HG02678 (cell line): ENCODE data around the gene ANXA1.
A peak's percentile ranks its signal among the peaks of the same experiment; 100 is the strongest.

Experiments
- ATAC-seq: cut with Tn5 transposase; IDR thresholded peaks from one replicate; pipeline ENCODE4 v1.9.1; 2021; ENCODE audit warnings: mild to moderate bottlenecking, moderate library complexity; ENCODE audit not compliant: unreplicated experiment

Gene ANXA1

DNA sequence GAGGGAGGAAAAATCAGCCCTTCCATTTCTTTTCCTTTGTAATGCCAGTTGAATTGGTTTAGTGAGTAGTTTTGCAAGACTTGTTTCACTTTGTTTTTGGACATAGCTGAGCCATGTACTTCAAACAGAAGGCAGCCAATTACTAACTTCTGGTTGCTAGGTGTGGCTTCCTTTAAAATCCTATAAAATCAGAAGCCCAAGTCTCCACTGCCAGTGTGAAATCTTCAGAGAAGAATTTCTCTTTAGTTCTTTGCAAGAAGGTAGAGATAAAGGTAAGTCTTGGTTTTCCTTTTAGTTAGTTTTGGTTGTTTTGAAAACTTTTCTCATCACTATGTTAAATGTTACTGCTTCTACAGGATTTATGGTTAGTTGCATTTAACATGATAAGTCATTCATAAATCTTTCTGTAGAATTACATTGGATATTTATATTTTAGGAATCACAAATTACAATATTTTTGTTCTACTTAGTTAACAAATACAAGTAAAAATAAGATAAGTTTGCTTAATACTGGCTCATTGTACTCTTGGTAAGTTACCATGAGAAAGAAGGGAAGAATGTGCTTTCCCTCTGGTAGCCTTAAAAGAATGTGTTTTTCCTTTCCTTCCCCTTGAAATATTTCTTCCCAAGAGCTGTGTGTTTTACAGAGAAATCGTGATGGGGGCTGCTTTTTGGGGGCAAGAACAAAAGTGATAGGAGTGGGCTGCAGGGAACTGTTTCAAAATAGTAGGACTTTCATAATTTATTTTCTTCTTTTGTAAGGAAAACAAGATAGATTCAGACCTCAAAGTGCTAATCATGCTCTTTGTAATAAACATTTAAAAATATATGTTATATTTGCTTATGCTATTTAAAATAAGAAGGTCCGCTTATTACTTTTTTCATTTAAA, at the start of gene ANXA1:
Gene ANXA1, plus strand, starts transcription at position 213 of the 890 bp plus-strand sequence. CDS start 6,671 bp downstream, outside the sequence.
- ATAC-seq = no peak

DNA sequence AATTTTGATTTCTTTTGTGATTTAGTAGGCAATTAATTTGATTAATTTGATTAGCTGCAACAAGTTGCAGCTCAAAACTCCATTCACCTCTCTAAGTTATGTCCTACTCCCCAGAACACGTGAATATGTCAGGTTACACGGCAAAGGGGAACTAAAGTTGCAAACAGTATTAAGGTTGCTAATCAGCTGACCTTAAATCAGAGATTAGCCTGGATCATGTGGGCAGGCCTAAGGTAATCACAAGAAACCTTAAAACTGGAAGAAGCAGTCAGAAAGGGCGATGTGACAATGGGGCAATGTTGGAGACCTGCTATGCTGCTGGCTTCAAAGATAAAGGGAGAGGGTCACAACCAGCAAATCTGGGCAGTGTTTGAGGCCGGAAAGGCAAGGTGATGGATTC, 47.3 kb upstream of the ANXA1 start:
- ATAC-seq = no peak

- no peak for ATAC-seq
These were observed 46.7 kb upstream of the ANXA1 start for GRCh38 chr9:73104921-73105320.

- peak; percentile 84 for ATAC-seq
These were observed 44.1 kb upstream of the ANXA1 start for GRCh38 chr9:73107489-73108069.

DNA sequence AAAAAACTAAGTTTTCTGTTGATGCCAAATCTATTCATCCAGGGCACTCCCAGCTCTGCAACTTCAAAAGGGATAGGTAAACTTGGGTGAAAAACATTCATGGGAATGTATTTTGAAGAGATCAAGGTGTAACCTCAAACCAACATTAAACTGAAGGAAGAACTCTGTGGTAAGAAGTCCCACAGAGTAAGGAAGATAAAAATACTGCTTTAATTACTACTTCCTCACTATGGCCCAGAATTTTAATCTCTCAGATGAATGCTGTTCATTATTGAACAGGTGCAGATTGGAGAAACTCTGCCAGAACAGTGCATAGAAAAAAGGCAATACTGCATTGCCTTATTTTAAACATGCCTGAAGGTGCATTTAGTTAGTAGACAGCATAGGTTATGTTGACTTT, 37.6 kb upstream of the ANXA1 start:
- ATAC-seq = no peak

GRCh38 chr9:73114958-73115357, 36.7 kb upstream of the ANXA1 start:
- ATAC-seq = no peak

DNA sequence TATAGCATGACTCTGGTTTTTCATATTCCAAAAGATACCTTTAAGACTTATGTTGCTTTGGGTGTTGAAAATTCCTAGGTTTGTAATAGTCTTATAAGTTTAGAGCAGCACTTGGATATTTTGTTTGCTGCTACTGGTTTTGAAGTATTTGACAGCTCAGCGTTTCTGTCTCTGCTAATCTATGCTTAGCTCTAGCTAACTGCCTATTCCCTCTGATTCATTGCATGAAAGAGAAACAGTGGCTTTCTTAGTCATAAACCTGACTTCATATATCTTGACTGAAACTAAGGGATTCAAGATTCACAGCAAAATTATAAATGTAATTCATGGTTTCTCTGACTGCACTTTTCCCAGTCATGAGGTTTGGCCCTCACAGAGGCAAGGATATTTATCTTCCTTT, 35.6 kb upstream of the ANXA1 start:
- no peak for ATAC-seq

- no peak for ATAC-seq
These were observed 34.8 kb upstream of the ANXA1 start for GRCh38 chr9:73116880-73117279.

DNA sequence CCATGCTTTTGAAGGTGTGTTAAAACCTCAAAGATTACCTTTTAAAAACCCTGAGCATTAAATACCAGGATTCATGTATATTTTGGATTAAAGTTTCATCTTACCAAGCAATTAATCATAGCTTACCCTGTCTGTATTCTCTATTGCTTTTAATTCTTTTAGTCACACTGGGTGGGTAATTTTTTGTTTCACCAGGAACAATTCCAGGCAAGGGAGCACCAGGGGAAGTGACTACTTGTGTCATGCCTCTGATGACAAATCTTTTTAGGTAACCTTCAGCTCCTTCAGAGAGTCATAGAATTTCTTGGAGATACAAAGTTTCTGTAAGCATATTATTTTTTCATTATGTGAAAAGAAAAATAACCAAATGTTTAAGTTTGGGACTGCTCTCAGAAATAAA, 33.4 kb upstream of the ANXA1 start:
- no peak for ATAC-seq

DNA sequence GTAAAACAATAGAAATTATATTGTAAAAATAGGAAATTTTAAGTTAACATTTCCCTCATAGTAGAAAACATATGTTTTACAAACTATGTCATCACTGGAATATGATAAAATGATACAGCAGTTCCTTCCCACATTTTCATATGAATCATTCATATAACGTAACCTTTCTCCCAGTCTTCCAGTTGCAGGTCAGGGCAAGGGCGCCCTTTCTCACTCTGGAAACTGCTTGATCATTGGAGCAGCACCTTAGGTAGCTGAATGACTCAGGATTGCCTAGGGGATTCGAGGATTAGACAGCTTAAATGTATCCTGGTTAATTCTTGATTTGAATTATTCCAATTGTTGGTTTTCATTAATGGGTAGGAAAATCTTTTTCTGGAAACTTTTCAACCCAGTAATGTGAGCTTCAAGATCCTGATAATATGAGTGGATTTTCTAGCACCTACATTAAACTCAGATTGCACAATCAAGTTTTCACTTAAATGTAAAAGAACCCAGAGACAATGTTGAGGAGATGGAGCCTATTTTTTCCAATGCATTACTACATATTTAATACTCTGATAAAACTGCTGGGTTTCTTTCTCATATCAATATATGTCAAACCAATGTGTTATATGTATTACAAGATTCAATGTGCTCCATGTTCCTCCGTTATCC, 32.6 kb upstream of the ANXA1 start:
- no peak for ATAC-seq

DNA sequence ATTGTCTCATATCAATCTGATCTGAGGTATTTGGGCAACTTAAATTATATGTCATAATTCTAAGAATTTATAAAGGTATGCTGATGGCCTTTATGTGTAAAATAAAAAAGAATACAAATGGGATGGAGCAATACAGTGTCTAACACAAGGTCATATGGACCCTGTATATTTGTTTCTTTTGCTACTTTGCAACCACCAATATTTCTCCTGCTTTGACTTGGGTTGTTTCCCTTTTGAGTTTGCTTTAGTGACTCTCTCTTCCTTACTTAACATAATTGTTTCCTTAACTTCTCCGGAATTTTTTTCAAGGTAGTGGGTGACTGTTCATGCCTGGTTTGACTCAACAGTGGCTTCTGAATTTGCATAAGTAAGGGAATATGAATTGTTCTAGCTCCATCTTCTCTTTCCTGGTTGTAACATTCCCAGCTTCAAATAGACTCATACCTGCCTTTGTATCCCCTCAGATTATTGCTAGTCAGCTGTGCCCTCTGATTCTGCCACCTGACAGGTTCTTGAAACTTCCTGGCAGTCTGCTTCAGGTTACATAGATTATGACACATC, 30.2 kb upstream of the ANXA1 start:
- ATAC-seq = no peak

- ATAC-seq = no peak
These were observed 26.0 kb upstream of the ANXA1 start for GRCh38 chr9:73125651-73126050.

- no peak for ATAC-seq
These were observed 21.6 kb upstream of the ANXA1 start for GRCh38 chr9:73129941-73130685.

GRCh38 chr9:73131461-73131860, 20.2 kb upstream of the ANXA1 start:
- ATAC-seq = no peak

- peak; percentile 84 for ATAC-seq
These were observed 19.5 kb upstream of the ANXA1 start for GRCh38 chr9:73132034-73132776.

DNA sequence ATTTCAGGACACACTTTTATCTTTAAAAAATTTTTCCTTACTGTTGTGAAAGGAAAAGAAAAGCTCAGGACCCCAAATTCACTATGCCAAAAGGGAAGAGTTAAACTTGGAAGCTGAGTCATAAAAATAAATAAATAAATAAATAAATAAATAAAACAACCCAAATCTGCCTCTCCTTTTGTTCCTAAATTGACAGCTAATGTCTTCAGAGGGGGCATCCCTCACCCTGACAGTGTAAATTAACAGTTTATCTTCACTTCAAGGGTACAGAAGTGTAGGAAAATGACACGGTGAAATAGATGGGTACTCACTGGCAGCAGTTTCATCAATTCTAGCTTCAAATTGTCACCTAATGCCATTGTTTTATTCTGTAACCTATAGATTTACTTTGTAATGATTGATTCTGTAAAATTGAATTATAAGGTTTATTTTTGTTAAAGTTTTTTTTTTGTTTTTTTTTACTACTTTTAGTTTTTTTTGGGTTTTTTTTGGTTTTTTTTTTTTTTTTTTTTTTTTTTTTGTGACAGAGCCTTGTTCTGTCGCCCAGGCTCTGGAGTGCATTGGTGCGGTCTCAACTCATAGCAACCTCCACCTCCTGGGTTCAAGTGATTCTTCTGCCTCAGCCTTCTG, 18.5 kb upstream of the ANXA1 start:
- no peak for ATAC-seq

GRCh38 chr9:73133921-73134407, 17.7 kb upstream of the ANXA1 start:
- peak; percentile 61 for ATAC-seq

DNA sequence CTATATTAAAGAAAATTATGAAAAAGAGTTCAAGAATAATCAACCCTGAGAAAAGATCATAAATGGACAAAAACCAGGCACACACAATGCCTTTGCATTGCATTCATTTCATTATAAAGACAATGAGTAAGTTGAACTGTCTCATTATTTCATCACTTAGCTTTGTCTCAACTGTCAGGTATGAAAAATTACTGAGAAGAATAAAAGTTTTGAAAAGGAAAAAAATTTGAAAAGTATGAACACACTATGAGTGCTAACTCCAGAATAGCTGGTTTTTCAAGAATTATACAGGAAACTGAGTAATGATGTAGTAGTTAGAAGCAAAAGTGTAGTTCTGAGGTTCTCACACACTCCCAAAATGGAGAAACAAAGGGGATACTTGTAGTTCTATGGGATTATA, 16.3 kb upstream of the ANXA1 start:
- ATAC-seq = no peak

- ATAC-seq = no peak
These were observed 14.3 kb upstream of the ANXA1 start for GRCh38 chr9:73137286-73137899.
